HG03025 (cell line): ENCODE measurements around the gene CEP41.
"Not testable (repeated sequence)": the region's sequence is repeated elsewhere in the genome, so short reads cannot be mapped to it uniquely, and the experiment has no call there.

Experiments used
- ATAC-seq: cut with Tn5 transposase; IDR thresholded peaks from one replicate; pipeline ENCODE4 v1.9.1; 2021; ENCODE audit warnings: mild to moderate bottlenecking, moderate library complexity; ENCODE audit not compliant: unreplicated experiment, low FRiP score

Gene CEP41

GRCh38 chr7:130463553-130464434, 23.0 kb upstream of the CEP41 start:
- no peak for ATAC-seq

GRCh38 chr7:130461272-130461671, 20.5 kb upstream of the CEP41 start:
- no peak for ATAC-seq

GRCh38 chr7:130458257-130458656, 17.4 kb upstream of the CEP41 start:
- ATAC-seq = no peak

DNA sequence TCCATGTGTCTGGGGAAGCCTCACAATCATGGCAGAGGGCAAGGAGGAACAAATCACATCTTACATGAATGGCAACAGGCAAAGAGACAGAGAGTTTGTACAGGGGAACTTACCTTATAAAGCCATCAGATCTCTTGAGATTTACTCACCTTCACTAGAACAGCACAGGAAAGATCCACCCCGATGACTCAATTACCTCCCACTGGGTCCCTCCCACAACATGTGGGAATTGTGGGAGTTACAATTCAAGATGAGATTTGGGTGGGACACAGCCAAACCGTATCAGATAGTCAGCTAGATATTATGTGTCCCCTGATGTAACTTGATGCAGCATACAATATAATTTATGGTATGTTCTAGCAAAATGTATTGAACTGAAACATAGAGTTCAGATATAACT, 14.1 kb upstream of the CEP41 start:
- no peak for ATAC-seq

- ATAC-seq = no peak
Measured at GRCh38 chr7:130452951-130453350, 12.1 kb upstream of the CEP41 start.

- ATAC-seq = not testable (repeated sequence)
Measured at GRCh38 chr7:130451344-130451743, 10.5 kb upstream of the CEP41 start.

DNA sequence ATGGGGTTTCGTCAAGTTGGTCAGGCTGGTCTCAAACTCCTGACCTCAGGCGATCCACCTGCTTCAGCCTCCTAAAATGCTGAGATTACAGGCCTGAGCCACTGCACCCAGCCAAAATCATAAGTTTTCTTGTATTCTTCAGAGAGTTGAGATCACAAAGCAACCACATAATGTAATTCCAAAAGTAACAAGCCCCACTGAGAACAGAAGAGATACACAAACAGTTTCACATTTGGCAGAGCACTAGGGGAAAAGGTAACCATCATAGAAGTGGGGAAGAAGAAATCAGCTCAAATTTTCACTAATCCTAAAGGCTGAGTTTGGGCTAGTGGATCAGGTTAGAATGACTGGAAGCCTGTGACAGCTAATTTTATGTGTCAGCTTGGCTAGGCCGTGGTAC, 5.4 kb upstream of the CEP41 start:
- ATAC-seq = no peak

- no peak for ATAC-seq
Measured at GRCh38 chr7:130444751-130445407, 4.1 kb upstream of the CEP41 start.

DNA sequence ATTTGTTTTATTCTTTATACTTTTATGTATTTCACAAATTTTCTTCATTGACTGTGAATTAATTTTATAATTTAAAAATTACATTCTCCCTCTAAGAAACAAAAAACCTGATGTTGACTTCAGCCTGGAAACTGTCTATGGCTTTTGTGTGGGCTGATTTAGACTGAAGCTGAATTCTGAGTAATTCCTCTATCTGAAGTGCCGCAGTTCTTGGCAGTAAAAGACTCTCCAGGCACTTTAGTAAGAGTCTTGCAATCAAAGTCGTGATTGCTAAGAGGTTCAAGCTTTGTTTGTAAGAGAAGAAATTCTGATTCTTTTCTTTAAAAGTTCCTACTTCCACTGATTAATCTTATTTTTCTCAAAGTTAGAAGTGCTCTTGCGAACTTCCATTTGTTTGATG, 3.4 kb upstream of the CEP41 start:
- ATAC-seq = no peak

DNA sequence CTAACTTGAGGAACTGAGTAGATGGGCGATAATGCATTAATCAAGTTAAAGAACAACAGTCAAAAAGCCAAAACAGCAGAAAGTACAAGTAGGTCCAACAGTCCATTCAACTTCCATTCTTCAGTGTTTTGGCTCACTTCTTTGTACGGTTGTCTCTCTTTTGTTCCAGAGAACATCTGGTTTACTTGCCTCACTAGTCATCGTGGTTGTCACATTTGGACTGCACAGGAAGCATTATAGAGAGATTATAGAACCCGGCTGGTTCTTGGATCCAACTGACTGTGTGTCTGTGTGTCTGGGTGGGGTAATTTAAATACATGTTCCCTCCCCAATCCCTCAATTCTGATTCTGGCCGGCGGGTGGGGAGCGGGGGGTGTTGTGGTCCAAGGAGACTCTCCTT, 1.8 kb upstream of the CEP41 start:
- no peak for ATAC-seq

DNA sequence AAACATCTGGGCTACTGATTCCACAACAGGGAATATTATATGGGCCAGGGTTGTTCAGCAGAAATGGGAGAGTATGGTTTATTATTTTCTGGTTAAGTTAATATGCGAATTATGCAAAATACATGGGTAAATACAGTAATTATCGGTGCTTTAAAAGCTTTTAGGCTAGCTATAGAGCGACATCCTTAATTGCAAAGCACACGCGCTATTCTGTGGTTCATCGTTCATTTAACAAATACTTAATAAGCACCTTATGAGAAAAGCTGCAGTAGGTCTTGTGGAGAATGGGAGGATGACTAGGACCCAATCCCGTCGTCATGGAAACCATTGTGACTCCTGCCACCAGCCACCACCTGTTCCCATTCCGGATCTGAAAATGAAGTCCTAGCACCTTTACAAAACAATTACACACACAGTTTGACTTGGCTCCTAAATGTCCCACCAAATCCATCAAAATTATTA, 623 bp upstream of the CEP41 start:
- ATAC-seq = no peak

DNA sequence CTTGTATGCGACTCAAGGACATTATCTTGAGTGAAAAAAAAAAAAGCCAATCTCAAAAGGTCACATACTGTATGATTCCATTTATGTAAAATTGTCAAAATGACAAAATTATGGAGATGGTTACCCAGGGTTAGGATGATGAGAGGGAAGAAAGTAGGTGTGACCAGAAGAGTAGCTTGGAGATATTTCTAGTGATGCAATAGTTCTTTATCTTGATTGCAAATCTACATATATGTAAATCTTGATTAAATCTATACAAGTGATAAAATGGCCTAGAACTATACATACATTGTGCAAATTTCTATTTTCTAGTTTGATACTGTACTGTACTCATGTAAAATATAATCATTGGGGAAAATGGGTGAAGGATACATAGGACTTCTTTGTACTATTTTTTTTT, 4.6 kb downstream of the CEP41 start:
- no peak for ATAC-seq

GRCh38 chr7:130435311-130435854, 5.4 kb downstream of the CEP41 start:
- no peak for ATAC-seq

DNA sequence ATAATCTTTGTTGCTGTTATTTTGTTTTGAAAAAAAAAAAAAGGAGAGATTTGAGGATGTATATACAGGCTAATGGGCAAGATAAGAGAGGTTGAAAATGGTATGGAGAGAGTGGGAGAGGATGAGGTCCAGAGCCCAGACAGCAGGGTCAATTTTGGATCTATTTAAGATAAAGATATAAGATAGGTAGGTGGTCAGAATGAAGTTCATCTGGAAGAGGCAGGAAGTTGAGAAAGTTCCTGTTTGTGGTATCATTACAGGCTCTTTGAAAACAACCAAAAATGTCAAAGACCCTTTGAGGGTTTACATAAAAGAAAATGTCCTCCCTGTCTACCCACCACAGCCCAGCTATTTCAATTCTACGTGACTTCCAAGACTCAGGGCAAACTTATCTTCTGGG, 7.5 kb downstream of the CEP41 start:
- ATAC-seq = no peak

DNA sequence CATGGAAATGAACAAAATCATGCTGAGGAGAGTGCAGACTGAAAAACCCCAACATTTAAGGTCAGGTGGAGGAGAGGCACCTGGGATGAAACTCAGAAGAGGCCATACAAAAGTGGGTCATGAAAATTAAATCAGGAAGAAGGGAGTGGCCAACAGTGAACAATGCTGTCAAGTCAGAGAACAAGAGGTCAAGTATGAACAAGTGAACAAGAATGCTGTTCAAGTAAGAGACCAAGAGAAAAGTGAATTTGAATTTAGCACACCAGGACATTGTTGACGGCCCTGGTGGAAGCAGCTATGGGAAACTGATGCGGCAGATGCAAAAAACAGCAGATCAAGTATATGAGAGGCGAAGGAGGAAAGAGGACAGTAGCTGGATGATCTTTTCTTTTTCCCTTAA, 7.9 kb downstream of the CEP41 start:
- ATAC-seq = no peak

DNA sequence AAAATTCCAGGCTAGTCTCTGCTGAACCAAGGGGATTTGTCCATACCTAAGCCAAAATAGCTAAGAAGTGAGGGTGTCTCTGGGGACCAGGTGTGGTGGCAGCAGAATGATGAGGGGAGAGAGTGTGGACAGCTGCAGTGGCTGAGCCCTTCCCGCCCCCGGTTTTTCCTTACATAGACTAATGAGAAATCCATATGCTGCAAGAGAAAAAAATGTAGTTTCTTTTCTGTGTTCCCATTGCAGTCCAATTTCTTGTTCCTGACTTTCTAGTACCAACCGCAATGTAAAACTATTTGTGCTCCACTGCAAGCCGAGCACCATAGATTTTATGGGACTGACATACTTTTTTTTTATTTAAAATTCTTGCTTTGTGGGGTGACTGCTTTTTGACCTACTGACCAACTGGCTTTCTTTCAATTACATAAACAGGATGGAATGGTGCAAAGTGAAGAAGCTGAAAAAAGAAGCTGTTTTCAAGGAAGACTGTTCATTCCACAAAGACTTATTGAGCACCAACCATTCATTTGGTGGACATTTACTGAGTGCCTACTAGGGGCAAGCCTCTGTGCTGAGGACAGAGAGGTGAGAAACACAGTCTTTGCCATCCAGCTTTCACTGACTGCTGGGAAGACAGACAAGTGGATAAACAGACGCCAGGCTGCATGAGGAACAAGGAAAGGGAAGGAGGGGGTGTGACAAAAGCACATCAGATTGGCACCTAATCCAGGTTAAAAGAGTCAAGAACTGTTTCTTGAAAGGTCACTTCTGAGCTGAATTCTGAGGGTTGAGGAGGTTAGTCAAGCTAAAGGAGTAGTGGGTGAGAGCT, 9.8 kb downstream of the CEP41 start:
- no peak for ATAC-seq

- no peak for ATAC-seq
Measured at GRCh38 chr7:130430115-130430514, 10.7 kb downstream of the CEP41 start.

DNA sequence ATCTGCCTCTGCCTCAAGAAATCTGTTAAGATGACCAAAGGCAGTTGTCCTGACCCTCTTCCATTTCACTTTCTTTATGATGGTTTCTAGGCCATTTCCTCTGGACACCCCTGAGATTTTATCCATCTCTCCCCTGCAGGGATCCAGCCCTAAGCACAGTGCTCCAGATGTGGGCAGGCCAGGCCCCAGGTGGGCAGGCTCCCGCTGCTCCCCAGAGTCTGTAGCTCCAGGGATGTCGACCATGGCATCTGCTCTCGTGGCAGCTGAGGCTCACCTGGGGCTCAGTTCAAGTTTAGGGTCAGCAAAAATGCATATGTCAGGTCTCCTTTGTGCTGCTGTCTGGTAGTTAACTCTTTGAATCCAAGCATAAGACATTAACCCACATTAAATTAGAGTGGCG, 11.8 kb downstream of the CEP41 start:
- ATAC-seq = no peak

DNA sequence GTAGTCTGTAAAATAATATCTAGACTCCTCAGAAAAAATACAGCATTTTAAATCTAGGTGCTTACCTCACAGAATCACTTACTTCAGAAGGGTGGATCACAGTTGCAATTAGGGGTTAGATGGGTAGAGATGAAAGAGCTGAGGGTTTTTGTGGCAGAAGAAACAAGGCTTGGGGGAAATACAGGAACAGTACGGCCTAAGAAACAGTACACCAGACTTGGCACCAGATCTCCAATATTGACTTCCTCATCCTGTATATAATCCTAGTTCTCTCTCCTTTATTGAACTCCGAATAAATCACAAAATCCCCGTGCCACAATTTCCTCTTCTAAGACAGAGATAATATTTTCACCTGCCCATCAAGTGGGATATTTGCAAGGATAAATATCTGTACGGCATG, 14.3 kb downstream of the CEP41 start:
- ATAC-seq = no peak

DNA sequence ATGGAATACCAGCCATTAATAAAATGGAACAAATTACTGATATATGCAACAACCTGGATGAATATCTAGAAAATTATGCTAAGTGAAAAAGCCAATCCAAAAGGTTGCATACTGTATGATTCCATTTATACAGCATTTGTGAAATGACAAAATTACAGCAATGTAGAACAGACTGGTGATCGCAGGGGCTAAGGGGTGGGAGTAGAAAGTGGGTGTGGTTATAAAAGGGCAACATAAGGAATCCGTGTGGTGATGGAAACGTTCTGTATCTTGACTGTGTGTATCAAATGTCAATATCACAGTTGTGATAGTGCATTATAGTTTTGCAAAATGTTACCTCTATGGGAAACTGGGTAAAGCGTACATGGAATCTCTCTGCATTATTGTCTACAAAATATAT, 15.0 kb downstream of the CEP41 start:
- ATAC-seq = no peak

- ATAC-seq = no peak
Measured at GRCh38 chr7:130423501-130424037, 17.2 kb downstream of the CEP41 start.
